Activated CD4-positive, alpha-beta memory T cell treated with anti-CD3 and anti-CD28 coated beads for 36 hours (primary cell): ENCODE measurements around the gene NDFIP2. TPM values are rescaled to one million over a fixed set of nuclear protein-coding genes. Genes with fewer than 3 reads are reported as not detected.

Experiments used
- CTCF ChIA-PET: fragments of 350-600 bp; sonication (Branson Sonifier 250); formaldehyde crosslinking; loops from one replicate; lab custom pipeline; 2021; ENCODE audit warnings: antibody characterized with exemption, inconsistent platforms; lab: Charles Lee
- POLR2A ChIA-PET: fragments of 350-600 bp; sonication (Branson Sonifier 250); formaldehyde crosslinking; loops from one replicate; lab custom pipeline; 2021; ENCODE audit warnings: antibody characterized with exemption; lab: Charles Lee
- DNase-seq: peaks from one replicate; pipeline ENCODE4 v3.0.0-alpha.2; 2020
- H3K27ac Mint-ChIP-seq: one replicate; pipeline ENCODE4 v1.8.0; 2021; ENCODE audit warnings: mixed read lengths
- H3K27me3 Mint-ChIP-seq: one replicate; pipeline ENCODE4 v1.8.0; 2021; ENCODE audit warnings: mixed read lengths
- H3K36me3 Mint-ChIP-seq: one replicate; pipeline ENCODE4 v1.8.0; 2021; ENCODE audit warnings: mixed read lengths
- H3K4me1 Mint-ChIP-seq: one replicate; pipeline ENCODE4 v1.8.0; 2021; ENCODE audit warnings: low read depth, mixed read lengths
- H3K4me3 Mint-ChIP-seq: one replicate; pipeline ENCODE4 v1.8.0; 2021; ENCODE audit warnings: mild to moderate bottlenecking, mixed read lengths
- H3K9me3 Mint-ChIP-seq: one replicate; pipeline ENCODE4 v1.8.0; 2021; ENCODE audit warnings: mixed read lengths
- intact Hi-C: fragments of 100-400 bp; cut with micrococcal nuclease; formaldehyde crosslinking; loops from one replicate; pipeline ENCODE4 v1.15.1; 2023
- total RNA-seq, 2 experiments: library from RNA; stranded (reverse); gene quantifications; one replicate each; pipeline ENCODE4 v1.2.3, GENCODE V29; 2021

The NDFIP2 gene
- 100 to 1,000 TPM; 175 to 178 TPM for total RNA-seq

GRCh38 chr13:79480954-79481684 lies at the start of gene NDFIP2:
TSS of gene NDFIP2 (plus strand) at chr13:79481155. CDS start at chr13:79481204, 49 bp downstream.
- Mint-ChIP-seq H3K27ac (peak within 1 kb of the TSS; percentile 98), H3K9me3 (no peaks in the 10 kb centered on the region), H3K4me3 (peak within 1 kb of the TSS; percentile 90), H3K36me3 (peaks cover 22% of the 10 kb centered on the region), H3K4me1 (peaks cover 56% of the 10 kb centered on the region), H3K27me3 (no peaks in the 10 kb centered on the region)
- ChIA-PET CTCF (interaction anchor here (0.6 to 4.3 kb wide), 11 partner anchors 15 to 88 kb away, joined by 3 to 29 read pairs (median 4); no protein-coding TSS in a partner anchor), POLR2A (interaction anchor here (0.7 to 6.7 kb wide), 19 partner anchors 10 to 88 kb away, joined by 3 to 114 read pairs (median 4); partner anchors contain the start of gene RBM26)
- DNase-seq = peak; percentile 94
- intact Hi-C loops = loop anchor here (1.0 to 2.0 kb wide), 7 partner anchors 20 to 88 kb away; partner anchors contain the start of gene RBM26

- peaks cover 33% of the 10 kb centered on the region for H3K4me1 Mint-ChIP-seq
- no peaks in the 10 kb centered on the region for H3K9me3 Mint-ChIP-seq
- H3K27ac Mint-ChIP-seq = no peak overlapping the region
- H3K36me3 Mint-ChIP-seq = no peaks in the 10 kb centered on the region
- no peak for DNase-seq
- H3K4me3 Mint-ChIP-seq = no peak overlapping the region
- no peaks in the 10 kb centered on the region for H3K27me3 Mint-ChIP-seq
- CTCF ChIA-PET = interaction anchor here (2.3 kb wide), 2 partner anchors 8 to 109 kb away, joined by 16 to 17 read pairs; no protein-coding TSS in a partner anchor
- POLR2A ChIA-PET = interaction anchor here (1.4 kb wide), 1 partner anchor 25 kb away, joined by 5 read pairs; no protein-coding TSS in a partner anchor
- intact Hi-C loops = no loop called here
Measured at GRCh38 chr13:79432086-79432485, 48.9 kb upstream of the NDFIP2 start.

- no peak overlapping the region for H3K27ac Mint-ChIP-seq
- peaks cover 31% of the 10 kb centered on the region for H3K4me1 Mint-ChIP-seq
- H3K27me3 Mint-ChIP-seq = no peaks in the 10 kb centered on the region
- no peak overlapping the region for H3K4me3 Mint-ChIP-seq
- intact Hi-C loops = no loop called here
- H3K36me3 Mint-ChIP-seq = no peaks in the 10 kb centered on the region
- no peaks in the 10 kb centered on the region for H3K9me3 Mint-ChIP-seq
- POLR2A ChIA-PET = interaction anchor here (1.4 kb wide), 2 partner anchors 24 to 48 kb away, joined by 3 to 5 read pairs; partner anchors contain the start of gene NDFIP2
- CTCF ChIA-PET = interaction anchor here (1.0 to 2.3 kb wide), 3 partner anchors 9 to 108 kb away, joined by 3 to 17 read pairs (median 16); no protein-coding TSS in a partner anchor
- DNase-seq = no peak
Measured at GRCh38 chr13:79432992-79433391, 48.0 kb upstream of the NDFIP2 start.

- intact Hi-C loops = no loop called here
Measured at GRCh38 chr13:79434556-79434955, 46.4 kb upstream of the NDFIP2 start.

GRCh38 chr13:79435561-79435990 lies 45.4 kb upstream of the NDFIP2 start:
- intact Hi-C loops = no loop called here
- Mint-ChIP-seq H3K27me3 (no peaks in the 10 kb centered on the region), H3K27ac (no peak overlapping the region), H3K4me3 (no peak overlapping the region), H3K36me3 (no peaks in the 10 kb centered on the region), H3K9me3 (no peaks in the 10 kb centered on the region), H3K4me1 (peaks cover 16% of the 10 kb centered on the region)
- no peak for DNase-seq
- CTCF ChIA-PET = interaction anchor here (1.7 to 1.8 kb wide), 2 partner anchors 10 to 12 kb away, joined by 5 to 13 read pairs; no protein-coding TSS in a partner anchor
- POLR2A ChIA-PET = interaction anchor here (0.6 kb wide), 1 partner anchor 29 kb away, joined by 3 read pairs; no protein-coding TSS in a partner anchor

More at GRCh38 chr13:79434556-79434955, 46.4 kb upstream of the NDFIP2 start:
- Mint-ChIP-seq H3K4me3 (no peak overlapping the region), H3K27ac (peak overlapping the region; percentile 0), H3K9me3 (no peaks in the 10 kb centered on the region), H3K27me3 (no peaks in the 10 kb centered on the region), H3K36me3 (no peaks in the 10 kb centered on the region), H3K4me1 (peaks cover 19% of the 10 kb centered on the region)
- no peak for DNase-seq
- CTCF ChIA-PET = interaction anchor here (0.9 kb wide), 1 partner anchor 10 kb away, joined by 3 read pairs; no protein-coding TSS in a partner anchor
- POLR2A ChIA-PET = interaction anchor here (0.9 to 1.3 kb wide), 2 partner anchors 47 to 50 kb away, joined by 4 to 5 read pairs; partner anchors contain the start of gene NDFIP2

GRCh38 chr13:79439275-79439674 lies 41.7 kb upstream of the NDFIP2 start:
- no peaks in the 10 kb centered on the region for H3K9me3 Mint-ChIP-seq
- ChIA-PET POLR2A (no interaction called here), CTCF (no interaction called here)
- DNase-seq = no peak
- no peak overlapping the region for H3K4me3 Mint-ChIP-seq
- no peak overlapping the region for H3K27ac Mint-ChIP-seq
- peaks cover 14% of the 10 kb centered on the region for H3K4me1 Mint-ChIP-seq
- H3K36me3 Mint-ChIP-seq = no peaks in the 10 kb centered on the region
- intact Hi-C loops = no loop called here
- no peaks in the 10 kb centered on the region for H3K27me3 Mint-ChIP-seq

- POLR2A ChIA-PET = interaction anchor here (1.2 kb wide), 1 partner anchor 61 kb away, joined by 3 read pairs; no protein-coding TSS in a partner anchor
- intact Hi-C loops = no loop called here
- Mint-ChIP-seq H3K9me3 (no peaks in the 10 kb centered on the region), H3K4me1 (peaks cover 11% of the 10 kb centered on the region), H3K27ac (no peak overlapping the region), H3K4me3 (no peak overlapping the region), H3K36me3 (no peaks in the 10 kb centered on the region), H3K27me3 (no peaks in the 10 kb centered on the region)
- no peak for DNase-seq
- CTCF ChIA-PET = interaction anchor here (0.6 to 3.2 kb wide), 2 partner anchors 17 to 239 kb away, joined by 3 to 10 read pairs; no protein-coding TSS in a partner anchor
Measured at GRCh38 chr13:79440958-79441528, 39.9 kb upstream of the NDFIP2 start.

- POLR2A ChIA-PET = no interaction called here
- no peak for DNase-seq
- Mint-ChIP-seq H3K4me1 (peaks cover 22% of the 10 kb centered on the region), H3K27ac (no peak overlapping the region), H3K36me3 (no peaks in the 10 kb centered on the region), H3K4me3 (no peak overlapping the region), H3K9me3 (no peaks in the 10 kb centered on the region), H3K27me3 (no peaks in the 10 kb centered on the region)
- intact Hi-C loops = no loop called here
- CTCF ChIA-PET = interaction anchor here (1.0 to 3.2 kb wide), 4 partner anchors 18 to 101 kb away, joined by 3 to 10 read pairs (median 4); partner anchors contain the start of gene NDFIP2
Measured at GRCh38 chr13:79442221-79442620, 38.7 kb upstream of the NDFIP2 start.

- H3K9me3 Mint-ChIP-seq = no peaks in the 10 kb centered on the region
- no peaks in the 10 kb centered on the region for H3K36me3 Mint-ChIP-seq
- peaks cover 26% of the 10 kb centered on the region for H3K4me1 Mint-ChIP-seq
- no peak for DNase-seq
- no peak overlapping the region for H3K4me3 Mint-ChIP-seq
- intact Hi-C loops = no loop called here
- ChIA-PET CTCF (interaction anchor here (0.7 to 3.2 kb wide), 5 partner anchors 19 to 100 kb away, joined by 3 to 10 read pairs (median 3); partner anchors contain the start of gene NDFIP2), POLR2A (no interaction called here)
- H3K27ac Mint-ChIP-seq = no peak overlapping the region
- no peaks in the 10 kb centered on the region for H3K27me3 Mint-ChIP-seq
Measured at GRCh38 chr13:79442706-79443105, 38.2 kb upstream of the NDFIP2 start.

GRCh38 chr13:79445968-79446645 lies 34.8 kb upstream of the NDFIP2 start:
- POLR2A ChIA-PET = interaction anchor here (1.4 to 1.9 kb wide), 2 partner anchors 35 to 40 kb away, joined by 5 to 10 read pairs; partner anchors contain the start of genes NDFIP2 and RBM26
- peak; percentile 39 for DNase-seq
- CTCF ChIA-PET = interaction anchor here (0.7 to 3.1 kb wide), 5 partner anchors 10 to 95 kb away, joined by 3 to 12 read pairs (median 3); no protein-coding TSS in a partner anchor

GRCh38 chr13:79447141-79447540 lies 33.8 kb upstream of the NDFIP2 start:
- Mint-ChIP-seq H3K4me3 (no peak overlapping the region), H3K27ac (no peak overlapping the region), H3K4me1 (peaks cover 66% of the 10 kb centered on the region), H3K27me3 (no peaks in the 10 kb centered on the region), H3K36me3 (no peaks in the 10 kb centered on the region), H3K9me3 (no peaks in the 10 kb centered on the region)
- no peak for DNase-seq
- ChIA-PET CTCF (interaction anchor here (0.7 to 3.1 kb wide), 2 partner anchors 23 to 94 kb away, joined by 3 to 12 read pairs; no protein-coding TSS in a partner anchor), POLR2A (interaction anchor here (1.9 kb wide), 1 partner anchor 34 kb away, joined by 10 read pairs; the partner anchor contains the start of gene NDFIP2)
- intact Hi-C loops = no loop called here

More at GRCh38 chr13:79445968-79446645, 34.8 kb upstream of the NDFIP2 start:
- intact Hi-C loops = no loop called here
- H3K9me3 Mint-ChIP-seq = no peaks in the 10 kb centered on the region
- no peaks in the 10 kb centered on the region for H3K36me3 Mint-ChIP-seq
- peaks cover 56% of the 10 kb centered on the region for H3K4me1 Mint-ChIP-seq
- peak overlapping the region; percentile 40 for H3K27ac Mint-ChIP-seq
- H3K27me3 Mint-ChIP-seq = no peaks in the 10 kb centered on the region
- no peak overlapping the region for H3K4me3 Mint-ChIP-seq
